ENCODE data around the gene CDK9. TPM values are rescaled to one million over a fixed set of nuclear protein-coding genes. Genes with fewer than 3 reads are reported as not detected.

CDK9 gene
- total RNA-seq, 6 donors from 2014 or later: 69.8 to 168 (median 106) TPM

GRCh38 chr9:127770583-127770904 lies 15.3 kb upstream of the CDK9 start:
- ATAC-seq (ENCODE audit: low FRiP score in 2 of 2) (no peak), DNase-seq (no peak)
- Histone ChIP-seq H3K36me3 (peaks cover 0 to 13% (median 5%) of the 10 kb centered on the region in 4 donors), H3K4me3 (peak overlapping the region; percentile 27 to 75 (median 60)), H3K27ac (peak overlapping the region; percentile 78 to 96 (median 86)), H3K9me3 (no peaks in the 10 kb centered on the region), H3K4me1 (peaks cover 37 to 59% (median 51%) of the 10 kb centered on the region in 4 donors), H3K27me3 (no peaks in the 10 kb centered on the region)
- no peak for TF ChIP-seq POLR2AphosphoS5 (IDR thresholded peaks at IDR 0.05)
- no peak for TF ChIP-seq EP300 (IDR thresholded peaks at IDR 0.05)
- TF ChIP-seq, protein P1, sequence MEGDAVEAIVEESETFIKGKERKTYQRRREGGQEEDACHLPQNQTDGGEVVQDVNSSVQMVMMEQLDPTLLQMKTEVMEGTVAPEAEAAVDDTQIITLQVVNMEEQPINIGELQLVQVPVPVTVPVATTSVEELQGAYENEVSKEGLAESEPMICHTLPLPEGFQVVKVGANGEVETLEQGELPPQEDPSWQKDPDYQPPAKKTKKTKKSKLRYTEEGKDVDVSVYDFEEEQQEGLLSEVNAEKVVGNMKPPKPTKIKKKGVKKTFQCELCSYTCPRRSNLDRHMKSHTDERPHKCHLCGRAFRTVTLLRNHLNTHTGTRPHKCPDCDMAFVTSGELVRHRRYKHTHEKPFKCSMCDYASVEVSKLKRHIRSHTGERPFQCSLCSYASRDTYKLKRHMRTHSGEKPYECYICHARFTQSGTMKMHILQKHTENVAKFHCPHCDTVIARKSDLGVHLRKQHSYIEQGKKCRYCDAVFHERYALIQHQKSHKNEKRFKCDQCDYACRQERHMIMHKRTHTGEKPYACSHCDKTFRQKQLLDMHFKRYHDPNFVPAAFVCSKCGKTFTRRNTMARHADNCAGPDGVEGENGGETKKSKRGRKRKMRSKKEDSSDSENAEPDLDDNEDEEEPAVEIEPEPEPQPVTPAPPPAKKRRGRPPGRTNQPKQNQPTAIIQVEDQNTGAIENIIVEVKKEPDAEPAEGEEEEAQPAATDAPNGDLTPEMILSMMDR (IDR thresholded peaks at IDR 0.05): no peak
- TF ChIP-seq POLR2A (IDR thresholded peaks at IDR 0.05): no peak
- WGBS, 2 donors: 29 to 45% methylated on average over 2 to 3 of the region's 3 CpGs

DNA sequence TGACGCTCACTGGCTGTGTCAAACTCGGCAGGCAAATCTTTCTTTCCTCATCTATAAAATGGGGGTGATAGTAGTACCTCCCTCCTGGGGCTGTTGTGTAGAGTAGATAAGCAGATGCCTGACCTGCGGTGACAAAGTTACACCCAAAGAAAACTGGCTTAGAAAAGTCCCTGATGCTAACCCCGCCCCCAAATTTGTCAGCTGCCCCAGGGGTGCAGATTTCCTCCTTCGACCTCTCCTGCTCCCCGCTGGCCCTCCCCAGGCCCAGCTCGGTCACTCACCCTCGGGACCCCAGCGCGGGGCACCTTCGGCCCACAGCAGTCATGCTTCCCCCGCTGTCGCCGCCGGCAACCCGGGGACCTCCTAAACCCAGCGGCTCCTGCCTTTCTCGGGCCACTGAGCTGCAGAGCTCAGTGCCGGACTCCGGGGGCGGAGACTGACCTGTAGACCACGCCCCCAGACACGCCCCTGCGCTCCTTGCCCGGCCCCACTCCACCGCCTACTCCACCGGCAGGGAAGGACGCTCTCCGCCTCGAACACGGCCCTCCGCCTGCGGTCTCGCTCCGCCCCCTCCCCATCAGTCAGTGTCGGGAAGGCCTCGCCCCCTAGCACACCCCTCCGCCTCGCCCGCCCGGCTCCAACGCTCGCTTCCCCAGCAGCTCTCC lies 14.8 kb upstream of the CDK9 start:
- Histone ChIP-seq H3K9me3 (no peaks in the 10 kb centered on the region), H3K27ac (peak overlapping the region; percentile 78 to 96 (median 86)), H3K4me1 (peaks cover 32 to 62% (median 47%) of the 10 kb centered on the region in 4 donors), H3K27me3 (no peaks in the 10 kb centered on the region), H3K4me3 (peak overlapping the region; percentile 27 to 75 (median 60)), H3K36me3 (peaks cover 0 to 11% (median 5%) of the 10 kb centered on the region in 4 donors)
- 2% methylated on average over 16 to 43 of the region's 43 CpGs for WGBS, 2 donors
- ATAC-seq (ENCODE audit: low FRiP score in 2 of 2) (peak; percentile 99), DNase-seq (peak; percentile 99 to 100)
- peak; percentile 84 to 86 for TF ChIP-seq POLR2AphosphoS5 (IDR thresholded peaks at IDR 0.05)
- TF ChIP-seq POLR2A (IDR thresholded peaks at IDR 0.05): peak in 2 of 4 donors; percentile 38 to 84
- peak in 1 of 4 donors; percentile 50 for TF ChIP-seq EP300 (IDR thresholded peaks at IDR 0.05)
- TF ChIP-seq, protein P1 (IDR thresholded peaks at IDR 0.05): peak in 4 of 6 experiments; percentile 16 to 47 (median 24)

- Histone ChIP-seq H3K27me3 (no peaks in the 10 kb centered on the region), H3K27ac (peak overlapping the region in 3 of 4 donors; percentile 69 to 89 (median 84)), H3K4me1 (peaks cover 27 to 57% (median 40%) of the 10 kb centered on the region in 4 donors), H3K9me3 (no peaks in the 10 kb centered on the region), H3K4me3 (peak overlapping the region in 3 of 4 donors; percentile 50 to 75 (median 70)), H3K36me3 (peaks cover 0 to 5% (median 2%) of the 10 kb centered on the region in 4 donors)
- no peak for ATAC-seq (ENCODE audit: low FRiP score in 2 of 2)
- no peak for DNase-seq
- TF ChIP-seq POLR2AphosphoS5 (IDR thresholded peaks at IDR 0.05) (no peak), EP300 (IDR thresholded peaks at IDR 0.05) (no peak), POLR2A (IDR thresholded peaks at IDR 0.05) (no peak)
- TF ChIP-seq, protein P1 (IDR thresholded peaks at IDR 0.05): no peak
- WGBS, 2 donors: 8 to 10% methylated on average over 13 of the region's 19 CpGs
Observed at GRCh38 chr9:127771570-127772189, 14.2 kb upstream of the CDK9 start.

DNA sequence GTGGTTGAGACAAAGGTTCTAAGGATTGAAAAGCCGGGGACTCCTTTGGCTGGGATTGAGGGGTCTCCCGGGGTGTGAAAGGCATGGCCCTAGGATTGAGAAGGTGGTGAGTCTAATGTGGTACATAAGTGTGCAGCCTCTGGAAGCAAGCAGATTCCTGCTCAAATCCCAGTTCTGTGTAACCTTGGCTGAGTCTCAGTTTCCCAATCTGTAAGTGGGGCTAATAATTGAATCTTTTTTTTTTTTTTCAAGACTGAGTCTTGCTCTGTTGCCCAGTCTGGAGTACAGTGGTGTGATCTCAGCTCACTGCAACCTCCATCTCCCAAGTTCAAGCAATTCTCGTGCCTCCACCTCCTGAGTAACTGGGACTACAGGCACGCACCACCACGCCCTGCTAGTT lies 13.2 kb upstream of the CDK9 start:
- Histone ChIP-seq H3K9me3 (no peaks in the 10 kb centered on the region), H3K27me3 (no peaks in the 10 kb centered on the region), H3K4me1 (peaks cover 18 to 47% (median 31%) of the 10 kb centered on the region in 4 donors), H3K27ac (no peak overlapping the region), H3K4me3 (no peak overlapping the region), H3K36me3 (peaks cover 0 to 3% (median 0%) of the 10 kb centered on the region in 4 donors)
- no peak for TF ChIP-seq POLR2A (IDR thresholded peaks at IDR 0.05)
- TF ChIP-seq, protein P1 (IDR thresholded peaks at IDR 0.05): no peak
- TF ChIP-seq POLR2AphosphoS5 (IDR thresholded peaks at IDR 0.05): no peak
- TF ChIP-seq EP300 (IDR thresholded peaks at IDR 0.05): no peak
- ATAC-seq (ENCODE audit: low FRiP score in 2 of 2) (no peak), DNase-seq (no peak)
- WGBS, 2 donors: 97 to 98% methylated on average over 5 of the region's 5 CpGs

Measured in upper lobe of left lung (tissue), 6 donors.